Tibial nerve (tissue), 4 donors: Measurements from ENCODE around the gene INO80D. TPM values are rescaled to one million over a fixed set of nuclear protein-coding genes. Genes with fewer than 3 reads are reported as not detected.

Source experiments
- DNase-seq, 2 donors: peaks; one replicate each; pipeline ENCODE4 v3.0.0-alpha.2; 2019; ENCODE audit warnings: low spot score in 2 of 2
- H3K27ac ChIP-seq, 4 donors: fragments of 200-600 bp; sonication (generic) in 3 of 4; one replicate each; pipeline ENCODE4 v1.5.1; 2017 to 2019; ENCODE audit warnings: mild to moderate bottlenecking in 1 of 4
- H3K27me3 ChIP-seq, 2 donors: fragments of 200-600 bp; sonication (generic) in 1 of 2; one replicate each; pipeline versions ENCODE4 v1.5.1 to v1.6.0; 2017 to 2019
- H3K36me3 ChIP-seq, 3 donors: fragments of 200-600 bp; sonication (generic); one replicate each; pipeline ENCODE4 v1.5.1; 2018 to 2019
- H3K4me1 ChIP-seq, 4 donors: fragments of 200-600 bp; sonication (generic) in 3 of 4; one replicate each; pipeline ENCODE4 v1.5.1; 2017 to 2019
- H3K4me3 ChIP-seq, 4 donors: fragments of 200-600 bp; sonication (generic) in 3 of 4; one replicate each; pipeline ENCODE4 v1.5.1; 2017 to 2019; ENCODE audit warnings: mild to moderate bottlenecking in 1 of 4, moderate library complexity in 1 of 4
- H3K9me3 ChIP-seq, 4 donors: fragments of 200-600 bp; sonication (generic) in 3 of 4; one replicate each; pipeline ENCODE4 v1.5.1; 2017 to 2019
- EP300 ChIP-seq, 2 donors: sonication (generic); formaldehyde crosslinking; IDR thresholded peaks; one replicate each; pipeline ENCODE4 v1.6.1; 2017; ENCODE audit warnings: antibody characterized with exemption in 2 of 2, mild to moderate bottlenecking in 1 of 2
- POLR2A ChIP-seq, 2 donors: fragments of 450-650 bp; IDR thresholded peaks; one replicate each; pipeline ENCODE4 v1.6.1; 2017; ENCODE audit warnings: antibody characterized with exemption in 2 of 2, mild to moderate bottlenecking in 2 of 2, moderate library complexity in 2 of 2
- WGBS, 2 donors: methylation state at CpG; one replicate each; pipeline ENCODE4 v1.1.5; 2018; 5-methylcytosine and 5-hydroxymethylcytosine counted together
- total RNA-seq, 4 donors: library from RNA; depleted of rRNA; stranded (reverse); fragments of >200 nt; gene quantifications; one replicate each; pipeline ENCODE4 v1.1.0, GENCODE V29; 2016
- TF ChIP-seq, protein P1 (sequence below), 5 experiments: fragments of 200-600 bp in 3 of 5; fragments of 450-650 bp in 2 of 5; sonication (generic) in 3 of 5; IDR thresholded peaks; one replicate each; pipeline ENCODE4 v1.5.1; 2016 to 2019; ENCODE audit warnings: antibody characterized with exemption in 5 of 5, mild to moderate bottlenecking in 3 of 5, moderate library complexity in 2 of 5

INO80D gene
- total RNA-seq, 4 donors from 2014 or later = 16.9 to 24.3 (median 20.6) TPM

GRCh38 chr2:206071807-206072206, 14.2 kb downstream of the INO80D start:
- H3K4me1 ChIP-seq = peaks cover 0 to 24% (median 0%) of the 10 kb centered on the region in 4 donors
- no peaks in the 10 kb centered on the region for H3K27me3 ChIP-seq
- no peaks in the 10 kb centered on the region for H3K36me3 ChIP-seq
- no peak overlapping the region for H3K4me3 ChIP-seq
- no peak for TF ChIP-seq POLR2A (IDR thresholded peaks at IDR 0.05)
- TF ChIP-seq EP300 (IDR thresholded peaks at IDR 0.05) = no peak
- TF ChIP-seq, protein P1, sequence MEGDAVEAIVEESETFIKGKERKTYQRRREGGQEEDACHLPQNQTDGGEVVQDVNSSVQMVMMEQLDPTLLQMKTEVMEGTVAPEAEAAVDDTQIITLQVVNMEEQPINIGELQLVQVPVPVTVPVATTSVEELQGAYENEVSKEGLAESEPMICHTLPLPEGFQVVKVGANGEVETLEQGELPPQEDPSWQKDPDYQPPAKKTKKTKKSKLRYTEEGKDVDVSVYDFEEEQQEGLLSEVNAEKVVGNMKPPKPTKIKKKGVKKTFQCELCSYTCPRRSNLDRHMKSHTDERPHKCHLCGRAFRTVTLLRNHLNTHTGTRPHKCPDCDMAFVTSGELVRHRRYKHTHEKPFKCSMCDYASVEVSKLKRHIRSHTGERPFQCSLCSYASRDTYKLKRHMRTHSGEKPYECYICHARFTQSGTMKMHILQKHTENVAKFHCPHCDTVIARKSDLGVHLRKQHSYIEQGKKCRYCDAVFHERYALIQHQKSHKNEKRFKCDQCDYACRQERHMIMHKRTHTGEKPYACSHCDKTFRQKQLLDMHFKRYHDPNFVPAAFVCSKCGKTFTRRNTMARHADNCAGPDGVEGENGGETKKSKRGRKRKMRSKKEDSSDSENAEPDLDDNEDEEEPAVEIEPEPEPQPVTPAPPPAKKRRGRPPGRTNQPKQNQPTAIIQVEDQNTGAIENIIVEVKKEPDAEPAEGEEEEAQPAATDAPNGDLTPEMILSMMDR (IDR thresholded peaks at IDR 0.05) = no peak
- WGBS, 2 donors = 79 to 86% methylated on average over 1 of the region's 1 CpG
- no peak overlapping the region for H3K27ac ChIP-seq
- no peaks in the 10 kb centered on the region for H3K9me3 ChIP-seq
- no peak for DNase-seq

- no peak for TF ChIP-seq EP300 (IDR thresholded peaks at IDR 0.05)
- TF ChIP-seq, protein P1 (IDR thresholded peaks at IDR 0.05) = no peak
- TF ChIP-seq POLR2A (IDR thresholded peaks at IDR 0.05) = no peak
- Histone ChIP-seq H3K9me3 (no peaks in the 10 kb centered on the region), H3K4me1 (peaks cover 0 to 19% (median 0%) of the 10 kb centered on the region in 4 donors), H3K27me3 (no peaks in the 10 kb centered on the region), H3K36me3 (no peaks in the 10 kb centered on the region), H3K4me3 (no peak overlapping the region), H3K27ac (no peak overlapping the region)
- no peak for DNase-seq
- 87 to 88% methylated on average over 2 of the region's 2 CpGs for WGBS, 2 donors
These were observed 16.6 kb downstream of the INO80D start for GRCh38 chr2:206069417-206069816.

DNA sequence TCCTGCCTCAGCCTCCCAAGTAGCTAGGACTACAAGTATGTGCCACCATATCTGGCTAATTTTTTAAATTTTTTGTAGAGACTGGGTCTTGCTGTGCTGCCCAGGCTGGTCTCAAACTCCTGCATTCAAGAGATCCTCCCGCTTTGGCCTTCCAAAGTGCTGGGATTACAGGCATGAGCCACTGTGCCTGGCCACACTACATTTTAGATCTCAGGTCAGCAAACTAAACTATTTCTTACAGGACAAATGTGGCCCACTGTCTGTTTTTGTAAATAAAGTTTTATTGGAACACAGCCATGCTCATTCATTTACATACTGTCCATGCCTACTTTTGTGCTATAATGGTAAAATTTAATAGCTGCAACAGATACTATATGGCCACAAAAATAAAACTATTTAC, 17.8 kb downstream of the INO80D start:
- no peak for DNase-seq
- Histone ChIP-seq H3K9me3 (no peaks in the 10 kb centered on the region), H3K4me3 (no peak overlapping the region), H3K27ac (no peak overlapping the region), H3K27me3 (no peaks in the 10 kb centered on the region), H3K4me1 (peaks cover 0 to 16% (median 0%) of the 10 kb centered on the region in 4 donors), H3K36me3 (peaks cover 0 to 3% (median 0%) of the 10 kb centered on the region in 3 donors)
- TF ChIP-seq POLR2A (IDR thresholded peaks at IDR 0.05) = no peak
- TF ChIP-seq, protein P1 (IDR thresholded peaks at IDR 0.05) = no peak
- no peak for TF ChIP-seq EP300 (IDR thresholded peaks at IDR 0.05)
- WGBS, 2 donors = 96 to 100% methylated on average over 1 of the region's 1 CpG

DNA sequence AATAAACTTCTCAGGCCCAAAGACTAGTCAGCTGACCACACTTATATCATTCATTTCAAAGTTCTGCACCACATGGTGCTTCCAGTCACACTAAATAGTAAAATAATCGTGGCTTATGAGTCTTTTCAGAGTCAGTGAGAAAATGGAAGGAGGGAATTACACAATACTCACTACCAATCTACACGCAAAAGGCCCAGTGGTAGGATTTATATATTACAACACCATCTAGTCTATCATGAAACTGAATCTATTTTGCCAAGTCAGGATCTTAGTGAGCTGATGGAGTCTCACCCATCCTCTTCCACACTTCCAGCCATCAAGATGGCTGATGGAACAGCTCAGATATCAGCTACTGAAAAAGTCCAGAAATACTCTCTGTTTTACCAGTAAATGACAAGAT, 21.9 kb downstream of the INO80D start:
- H3K27me3 ChIP-seq = no peaks in the 10 kb centered on the region
- H3K9me3 ChIP-seq = no peaks in the 10 kb centered on the region
- H3K36me3 ChIP-seq = peaks cover 0 to 22% (median 0%) of the 10 kb centered on the region in 3 donors
- no peak overlapping the region for H3K4me3 ChIP-seq
- TF ChIP-seq POLR2A (IDR thresholded peaks at IDR 0.05) (no peak), EP300 (IDR thresholded peaks at IDR 0.05) (no peak)
- TF ChIP-seq, protein P1 (IDR thresholded peaks at IDR 0.05) = no peak
- 88 to 95% methylated on average over 2 of the region's 2 CpGs for WGBS, 2 donors
- peaks cover 0 to 7% (median 0%) of the 10 kb centered on the region in 4 donors for H3K4me1 ChIP-seq
- H3K27ac ChIP-seq = no peak overlapping the region
- no peak for DNase-seq

- Histone ChIP-seq H3K36me3 (peaks cover 0 to 25% (median 0%) of the 10 kb centered on the region in 3 donors), H3K27ac (no peak overlapping the region), H3K4me1 (peaks cover 0 to 7% (median 0%) of the 10 kb centered on the region in 4 donors), H3K27me3 (no peaks in the 10 kb centered on the region), H3K9me3 (no peaks in the 10 kb centered on the region), H3K4me3 (no peak overlapping the region)
- 94 to 96% methylated on average over 1 of the region's 1 CpG for WGBS, 2 donors
- no peak for DNase-seq
- TF ChIP-seq, protein P1 (IDR thresholded peaks at IDR 0.05) = no peak
- TF ChIP-seq EP300 (IDR thresholded peaks at IDR 0.05) (no peak), POLR2A (IDR thresholded peaks at IDR 0.05) (no peak)
These were observed 22.3 kb downstream of the INO80D start for GRCh38 chr2:206063635-206064034.
